ENCODE measurements around the gene UBE2M.

UBE2M gene

DNA sequence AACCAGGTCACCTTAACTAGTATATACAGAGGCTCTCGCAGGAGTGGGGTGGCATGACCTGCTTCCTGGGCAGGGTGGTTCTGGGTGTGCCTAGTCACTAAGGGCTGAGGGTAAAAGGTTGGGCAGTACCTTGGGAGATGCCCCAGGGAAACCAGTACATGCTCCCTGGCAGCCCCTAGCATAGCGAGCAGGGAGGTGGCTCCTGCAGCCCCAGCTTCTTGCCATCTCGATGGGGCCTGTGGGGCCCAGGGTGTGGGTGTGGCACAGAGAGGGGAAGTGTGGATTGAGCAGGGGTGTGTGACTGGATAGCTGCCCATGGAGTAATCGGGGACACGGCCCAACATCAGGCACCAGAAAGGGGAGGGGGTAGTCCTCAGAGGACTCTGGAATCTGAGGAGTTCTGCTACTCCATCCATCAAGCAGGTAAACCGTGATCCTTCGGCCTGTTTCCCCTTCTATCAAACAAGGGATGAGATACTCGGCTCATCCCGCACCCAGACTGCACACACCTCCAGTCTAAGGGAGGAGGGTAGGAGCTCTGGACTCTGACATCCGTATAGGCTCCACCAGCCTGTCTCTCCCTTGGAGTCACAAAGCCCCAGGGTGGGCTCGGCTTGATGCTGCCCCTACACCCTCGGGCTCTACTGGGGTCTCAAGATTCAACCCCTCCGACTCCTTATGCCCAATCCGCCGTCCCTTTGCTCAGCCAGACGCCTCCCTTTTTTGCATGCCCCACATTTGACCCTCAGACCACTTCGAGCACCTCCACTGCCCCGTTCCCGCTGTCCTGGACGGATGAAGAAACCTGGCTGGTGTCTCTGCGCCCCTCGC, 39.9 kb downstream of the UBE2M start:
- peaks cover 17% of the 10 kb centered on the region for H3K79me1 ChIP-seq (ENCODE audit: low read length)
- peak overlapping the region; percentile 61 for H3K4me2 ChIP-seq (ENCODE audit: low read length)
- peaks cover 13 to 16% of the 10 kb centered on the region in 2 experiments for H3K4me1 ChIP-seq (ENCODE audit: control insufficient read depth in 1 of 2, insufficient read depth in 2 of 2, low read length in 2 of 2)
- H3K79me2 ChIP-seq (ENCODE audit: control insufficient read depth, insufficient read depth, low read length, poor library complexity) = peaks cover 21% of the 10 kb centered on the region
- peak overlapping the region; percentile 93 for H4K12ac ChIP-seq (ENCODE audit: low read depth, low read length)
- H2BK120ac ChIP-seq (ENCODE audit: insufficient read depth, low read length, poor library complexity) = peak overlapping the region; percentile 67
- peak overlapping the region; percentile 81 for H3K4ac ChIP-seq (ENCODE audit: low read depth, low read length)
- H3K27me3 ChIP-seq (ENCODE audit: insufficient read depth, low read length) = no peaks in the 10 kb centered on the region
- peak overlapping the region; percentile 91 for H3K9ac ChIP-seq (ENCODE audit: low read length)
- peaks cover 21 to 22% of the 10 kb centered on the region in 2 experiments for H3K36me3 ChIP-seq (ENCODE audit: control insufficient read depth in 1 of 2, insufficient read depth in 2 of 2, low read length in 2 of 2)
- peak overlapping the region; percentile 83 for H3K18ac ChIP-seq (ENCODE audit: low read length)
- no peaks in the 10 kb centered on the region for H3K9me3 ChIP-seq (ENCODE audit: insufficient read depth, low read depth, low read length)
- H3K14ac ChIP-seq (ENCODE audit: low read length) = peak overlapping the region; percentile 94
- DNase-seq = no peak
- peak overlapping the region; percentile 92 for H4K91ac ChIP-seq (ENCODE audit: low read depth, low read length)
- H2BK5ac ChIP-seq (ENCODE audit: low read depth, low read length, poor library complexity) = peak overlapping the region; percentile 54
- H2AK5ac ChIP-seq (ENCODE audit: low read length) = peak overlapping the region; percentile 87
- H3K27ac ChIP-seq (ENCODE audit: low read depth, low read length) = peak overlapping the region; percentile 80
- H2BK12ac ChIP-seq (ENCODE audit: low read length) = no peak overlapping the region
- peak overlapping the region; percentile 64 for H4K8ac ChIP-seq (ENCODE audit: low read depth, low read length)
- H2AFZ ChIP-seq (ENCODE audit: insufficient read depth, low read length, poor library complexity) = peak overlapping the region; percentile 72
- H3K23ac ChIP-seq (ENCODE audit: low read length) = no peak overlapping the region
- peak overlapping the region; percentile 88 for H3K4me3 ChIP-seq (ENCODE audit: low read depth, low read length)
- no CpG with 5 or more reads among the region's 22 CpGs for WGBS (ENCODE audit: extremely low coverage, insufficient coverage, insufficient read length)

GRCh38 chr19:58516964-58517833, 41.2 kb downstream of the UBE2M start:
- Histone ChIP-seq H3K4me2 (ENCODE audit: low read length) (no peak overlapping the region), H4K91ac (ENCODE audit: low read depth, low read length) (no peak overlapping the region), H3K4me3 (ENCODE audit: low read depth, low read length) (peak overlapping the region; percentile 34), H3K9ac (ENCODE audit: low read length) (no peak overlapping the region), H3K4me1 (ENCODE audit: control insufficient read depth in 1 of 2, insufficient read depth in 2 of 2, low read length in 2 of 2) (peaks cover 13 to 16% of the 10 kb centered on the region in 2 experiments), H2BK12ac (ENCODE audit: low read length) (no peak overlapping the region), H3K23ac (ENCODE audit: low read length) (no peak overlapping the region), H3K9me3 (ENCODE audit: insufficient read depth, low read depth, low read length) (no peaks in the 10 kb centered on the region), H3K27ac (ENCODE audit: low read depth, low read length) (no peak overlapping the region), H3K4ac (ENCODE audit: low read depth, low read length) (peak overlapping the region; percentile 49), H2BK120ac (ENCODE audit: insufficient read depth, low read length, poor library complexity) (no peak overlapping the region), H3K27me3 (ENCODE audit: insufficient read depth, low read length) (no peaks in the 10 kb centered on the region), H4K8ac (ENCODE audit: low read depth, low read length) (no peak overlapping the region), H3K18ac (ENCODE audit: low read length) (no peak overlapping the region), H2AFZ (ENCODE audit: insufficient read depth, low read length, poor library complexity) (no peak overlapping the region), H3K79me1 (ENCODE audit: low read length) (peaks cover 17% of the 10 kb centered on the region), H3K36me3 (ENCODE audit: control insufficient read depth in 1 of 2, insufficient read depth in 2 of 2, low read length in 2 of 2) (peaks cover 21 to 25% of the 10 kb centered on the region in 2 experiments), H2AK5ac (ENCODE audit: low read length) (no peak overlapping the region), H3K79me2 (ENCODE audit: control insufficient read depth, insufficient read depth, low read length, poor library complexity) (peaks cover 21% of the 10 kb centered on the region), H4K12ac (ENCODE audit: low read depth, low read length) (no peak overlapping the region), H3K14ac (ENCODE audit: low read length) (no peak overlapping the region), H2BK5ac (ENCODE audit: low read depth, low read length, poor library complexity) (no peak overlapping the region)
- WGBS (ENCODE audit: extremely low coverage, insufficient coverage, insufficient read length) = no CpG with 5 or more reads among the region's 65 CpGs
- no peak for DNase-seq

GRCh38 chr19:58516246-58516836, 42.1 kb downstream of the UBE2M start:
- no peak overlapping the region for H3K9ac ChIP-seq (ENCODE audit: low read length)
- no peaks in the 10 kb centered on the region for H3K27me3 ChIP-seq (ENCODE audit: insufficient read depth, low read length)
- no peak overlapping the region for H4K12ac ChIP-seq (ENCODE audit: low read depth, low read length)
- no peak overlapping the region for H2AK5ac ChIP-seq (ENCODE audit: low read length)
- H3K18ac ChIP-seq (ENCODE audit: low read length) = no peak overlapping the region
- H2BK5ac ChIP-seq (ENCODE audit: low read depth, low read length, poor library complexity) = no peak overlapping the region
- H4K8ac ChIP-seq (ENCODE audit: low read depth, low read length) = no peak overlapping the region
- H3K36me3 ChIP-seq (ENCODE audit: control insufficient read depth in 1 of 2, insufficient read depth in 2 of 2, low read length in 2 of 2) = peaks cover 21 to 25% of the 10 kb centered on the region in 2 experiments
- H2BK120ac ChIP-seq (ENCODE audit: insufficient read depth, low read length, poor library complexity) = no peak overlapping the region
- H3K23ac ChIP-seq (ENCODE audit: low read length) = no peak overlapping the region
- no peak overlapping the region for H3K4ac ChIP-seq (ENCODE audit: low read depth, low read length)
- H3K27ac ChIP-seq (ENCODE audit: low read depth, low read length) = no peak overlapping the region
- H3K14ac ChIP-seq (ENCODE audit: low read length) = no peak overlapping the region
- peaks cover 13 to 16% of the 10 kb centered on the region in 2 experiments for H3K4me1 ChIP-seq (ENCODE audit: control insufficient read depth in 1 of 2, insufficient read depth in 2 of 2, low read length in 2 of 2)
- H3K4me2 ChIP-seq (ENCODE audit: low read length) = no peak overlapping the region
- no peak overlapping the region for H2AFZ ChIP-seq (ENCODE audit: insufficient read depth, low read length, poor library complexity)
- peaks cover 17% of the 10 kb centered on the region for H3K79me1 ChIP-seq (ENCODE audit: low read length)
- no peak overlapping the region for H3K4me3 ChIP-seq (ENCODE audit: low read depth, low read length)
- H4K91ac ChIP-seq (ENCODE audit: low read depth, low read length) = no peak overlapping the region
- WGBS (ENCODE audit: extremely low coverage, insufficient coverage, insufficient read length) = no CpG with 5 or more reads among the region's 25 CpGs
- no peak overlapping the region for H2BK12ac ChIP-seq (ENCODE audit: low read length)
- DNase-seq = no peak
- H3K79me2 ChIP-seq (ENCODE audit: control insufficient read depth, insufficient read depth, low read length, poor library complexity) = peaks cover 21% of the 10 kb centered on the region
- H3K9me3 ChIP-seq (ENCODE audit: insufficient read depth, low read depth, low read length) = no peaks in the 10 kb centered on the region

DNA sequence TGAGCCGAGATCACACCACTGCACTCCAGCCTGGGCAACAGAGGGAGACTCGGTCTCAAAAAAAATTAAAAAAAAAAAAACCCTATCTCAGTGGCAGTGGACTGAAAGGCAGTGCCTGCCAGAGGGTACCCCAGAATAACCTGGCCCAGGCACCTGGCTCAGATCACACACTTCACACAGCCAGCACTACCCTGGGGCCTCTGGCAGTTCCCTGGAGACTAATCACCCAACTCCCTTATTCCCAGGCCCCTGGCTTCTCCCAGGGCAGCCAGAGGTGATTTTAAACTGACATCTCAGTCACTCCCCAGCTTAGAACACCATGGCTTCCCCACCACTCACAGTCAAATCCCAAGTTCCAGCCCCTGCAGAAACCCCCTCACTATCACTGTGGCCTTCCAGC, 43.2 kb downstream of the UBE2M start:
- Histone ChIP-seq H3K4me3 (ENCODE audit: low read depth, low read length) (no peak overlapping the region), H3K4me2 (ENCODE audit: low read length) (no peak overlapping the region), H3K79me2 (ENCODE audit: control insufficient read depth, insufficient read depth, low read length, poor library complexity) (peaks cover 21% of the 10 kb centered on the region), H3K36me3 (ENCODE audit: control insufficient read depth in 1 of 2, insufficient read depth in 2 of 2, low read length in 2 of 2) (peaks cover 21 to 25% of the 10 kb centered on the region in 2 experiments), H2BK5ac (ENCODE audit: low read depth, low read length, poor library complexity) (no peak overlapping the region), H3K14ac (ENCODE audit: low read length) (no peak overlapping the region), H2AK5ac (ENCODE audit: low read length) (no peak overlapping the region), H3K27me3 (ENCODE audit: insufficient read depth, low read length) (no peaks in the 10 kb centered on the region), H2AFZ (ENCODE audit: insufficient read depth, low read length, poor library complexity) (no peak overlapping the region), H3K23ac (ENCODE audit: low read length) (no peak overlapping the region), H3K27ac (ENCODE audit: low read depth, low read length) (no peak overlapping the region), H3K79me1 (ENCODE audit: low read length) (peaks cover 17% of the 10 kb centered on the region), H4K91ac (ENCODE audit: low read depth, low read length) (no peak overlapping the region), H3K18ac (ENCODE audit: low read length) (no peak overlapping the region), H4K12ac (ENCODE audit: low read depth, low read length) (no peak overlapping the region), H2BK120ac (ENCODE audit: insufficient read depth, low read length, poor library complexity) (no peak overlapping the region), H3K4me1 (ENCODE audit: control insufficient read depth in 1 of 2, insufficient read depth in 2 of 2, low read length in 2 of 2) (peaks cover 13 to 16% of the 10 kb centered on the region in 2 experiments), H3K9me3 (ENCODE audit: insufficient read depth, low read depth, low read length) (no peaks in the 10 kb centered on the region), H2BK12ac (ENCODE audit: low read length) (no peak overlapping the region), H3K9ac (ENCODE audit: low read length) (no peak overlapping the region), H3K4ac (ENCODE audit: low read depth, low read length) (no peak overlapping the region), H4K8ac (ENCODE audit: low read depth, low read length) (no peak overlapping the region)
- DNase-seq = no peak
- no CpG with 5 or more reads among the region's 2 CpGs for WGBS (ENCODE audit: extremely low coverage, insufficient coverage, insufficient read length)

Data from trophoblast cell (in vitro differentiated cells and primary cell).